Measurements from ENCODE around the gene SORCS2.

DNA sequence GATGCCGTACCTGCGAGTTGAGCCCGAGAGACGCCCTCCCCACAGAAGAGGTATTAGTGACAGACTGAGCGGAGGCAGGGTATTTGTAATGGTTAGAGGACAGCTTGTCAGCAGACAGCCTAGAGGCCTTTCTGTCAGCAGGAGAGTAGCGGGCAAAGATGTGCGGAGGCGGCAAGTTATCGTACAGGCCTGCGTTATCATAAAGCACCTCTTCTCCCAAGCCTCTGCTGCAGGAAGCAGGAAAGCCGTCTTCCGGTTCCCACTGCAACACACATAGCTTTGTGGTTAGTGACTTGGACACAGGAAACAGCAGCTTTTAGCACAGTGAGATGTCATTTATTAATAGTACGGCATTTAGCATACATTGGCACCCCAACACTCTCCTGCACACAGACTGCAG is 589.0 kb downstream of the SORCS2 start:
- no peak for TF ChIP-seq POLR2A (IDR thresholded peaks at IDR 0.05)
- TF ChIP-seq, protein P1, sequence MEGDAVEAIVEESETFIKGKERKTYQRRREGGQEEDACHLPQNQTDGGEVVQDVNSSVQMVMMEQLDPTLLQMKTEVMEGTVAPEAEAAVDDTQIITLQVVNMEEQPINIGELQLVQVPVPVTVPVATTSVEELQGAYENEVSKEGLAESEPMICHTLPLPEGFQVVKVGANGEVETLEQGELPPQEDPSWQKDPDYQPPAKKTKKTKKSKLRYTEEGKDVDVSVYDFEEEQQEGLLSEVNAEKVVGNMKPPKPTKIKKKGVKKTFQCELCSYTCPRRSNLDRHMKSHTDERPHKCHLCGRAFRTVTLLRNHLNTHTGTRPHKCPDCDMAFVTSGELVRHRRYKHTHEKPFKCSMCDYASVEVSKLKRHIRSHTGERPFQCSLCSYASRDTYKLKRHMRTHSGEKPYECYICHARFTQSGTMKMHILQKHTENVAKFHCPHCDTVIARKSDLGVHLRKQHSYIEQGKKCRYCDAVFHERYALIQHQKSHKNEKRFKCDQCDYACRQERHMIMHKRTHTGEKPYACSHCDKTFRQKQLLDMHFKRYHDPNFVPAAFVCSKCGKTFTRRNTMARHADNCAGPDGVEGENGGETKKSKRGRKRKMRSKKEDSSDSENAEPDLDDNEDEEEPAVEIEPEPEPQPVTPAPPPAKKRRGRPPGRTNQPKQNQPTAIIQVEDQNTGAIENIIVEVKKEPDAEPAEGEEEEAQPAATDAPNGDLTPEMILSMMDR (IDR thresholded peaks at IDR 0.05): no peak

All from esophagus squamous epithelium (tissue), 4 donors.